Esophagus (tissue), 2 donors: Measurements from ENCODE around the gene CLDN9. TPM values are rescaled to one million over a fixed set of nuclear protein-coding genes. Genes with fewer than 3 reads are reported as not detected.

Source experiments
- H3K27ac ChIP-seq, 2 donors: one replicate each; pipeline ENCODE4 v1.5.1; 2013; ENCODE audit warnings: low read depth in 2 of 2, mild to moderate bottlenecking in 2 of 2, inconsistent platforms in 1 of 2, low read length in 1 of 2, moderate library complexity in 1 of 2
- H3K27me3 ChIP-seq, 2 donors: one replicate each; pipeline ENCODE4 v1.6.1; 2013; ENCODE audit warnings: low read length in 2 of 2, control low read depth in 1 of 2, mild to moderate bottlenecking in 1 of 2; ENCODE audit not compliant: insufficient read depth in 2 of 2, control insufficient read depth in 1 of 2
- H3K36me3 ChIP-seq, 2 donors: one replicate each; pipeline ENCODE4 v1.6.1; 2013; ENCODE audit warnings: low read length in 1 of 2; ENCODE audit not compliant: control insufficient read depth in 2 of 2, insufficient read depth in 2 of 2
- H3K4me1 ChIP-seq, 2 donors: one replicate each; pipeline ENCODE4 v1.6.1; 2013; ENCODE audit warnings: low read length in 1 of 2; ENCODE audit not compliant: control insufficient read depth in 2 of 2, insufficient read depth in 2 of 2
- H3K4me3 ChIP-seq, 2 donors: one replicate each; pipeline ENCODE4 v1.5.1; 2013; ENCODE audit warnings: low read length in 2 of 2, mild to moderate bottlenecking in 2 of 2, low read depth in 1 of 2, moderate library complexity in 1 of 2
- H3K9me3 ChIP-seq, 2 donors: one replicate each; pipeline ENCODE4 v1.6.1; 2013; ENCODE audit warnings: mild to moderate bottlenecking in 2 of 2, low read depth in 1 of 2, low read length in 1 of 2, moderate library complexity in 1 of 2; ENCODE audit not compliant: control insufficient read depth in 2 of 2, insufficient read depth in 1 of 2
- WGBS, 2 donors: extraction: QIAGEN DNeasy Blood & Tissue Kit; methylation state at CpG; one replicate each; pipeline ENCODE4 v1.1.7; 2013; 5-methylcytosine and 5-hydroxymethylcytosine counted together
- polyA plus RNA-seq, 2 donors: library from polyadenylated mRNA; stranded (reverse); fragments of 200-250 nt; gene quantifications; one replicate each; pipeline ENCODE4 v1.2.3, GENCODE V29; 2013
- donor health status: healthy with polysubstance abuse.
- donor health status: Bipolar disorder and iron deficiency.

The CLDN9 gene
- polyA plus RNA-seq, 2 donors = 0.02 TPM; not detected in 1

DNA sequence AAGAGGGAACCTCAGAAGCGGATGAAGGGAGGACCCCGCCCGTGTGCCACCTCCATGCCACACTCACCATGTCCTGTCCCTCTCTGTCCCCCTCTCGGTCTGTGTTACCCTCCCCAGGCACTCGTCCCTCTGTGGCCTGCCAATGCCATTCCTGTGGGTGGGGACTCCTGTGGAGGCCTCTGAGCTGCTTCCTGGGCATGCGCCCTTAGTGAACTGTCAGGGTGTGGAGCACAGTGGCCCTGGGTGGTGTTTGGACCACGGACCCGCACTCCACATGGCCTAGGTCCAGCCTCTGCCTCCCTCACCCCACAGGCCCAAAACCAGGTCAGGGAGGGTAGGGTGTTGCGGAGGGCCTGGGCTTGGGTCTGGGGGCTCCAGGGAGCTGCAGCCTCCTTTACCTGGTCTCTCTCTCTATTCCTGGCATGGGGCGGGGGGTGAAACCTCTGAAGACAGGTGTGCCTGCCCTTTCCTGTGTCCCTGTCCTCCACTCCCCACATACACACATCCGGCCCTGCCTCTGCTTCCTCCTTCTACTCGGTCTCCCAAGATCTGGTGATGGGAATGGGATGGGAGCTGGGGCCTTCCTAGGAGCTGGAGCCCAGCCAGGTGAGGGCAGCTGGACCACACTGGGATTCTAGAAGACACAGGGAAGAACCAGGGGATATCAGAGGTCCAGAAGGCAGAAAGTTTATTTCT is 21.0 kb upstream of the CLDN9 start:
- Histone ChIP-seq H3K9me3 (no peaks in the 10 kb centered on the region), H3K4me1 (peaks cover 0 to 7% of the 10 kb centered on the region in 2 donors), H3K27ac (no peak overlapping the region), H3K4me3 (no peak overlapping the region), H3K36me3 (no peaks in the 10 kb centered on the region), H3K27me3 (no peaks in the 10 kb centered on the region)
- 75 to 81% methylated on average over 11 to 12 of the region's 12 CpGs for WGBS, 2 donors

DNA sequence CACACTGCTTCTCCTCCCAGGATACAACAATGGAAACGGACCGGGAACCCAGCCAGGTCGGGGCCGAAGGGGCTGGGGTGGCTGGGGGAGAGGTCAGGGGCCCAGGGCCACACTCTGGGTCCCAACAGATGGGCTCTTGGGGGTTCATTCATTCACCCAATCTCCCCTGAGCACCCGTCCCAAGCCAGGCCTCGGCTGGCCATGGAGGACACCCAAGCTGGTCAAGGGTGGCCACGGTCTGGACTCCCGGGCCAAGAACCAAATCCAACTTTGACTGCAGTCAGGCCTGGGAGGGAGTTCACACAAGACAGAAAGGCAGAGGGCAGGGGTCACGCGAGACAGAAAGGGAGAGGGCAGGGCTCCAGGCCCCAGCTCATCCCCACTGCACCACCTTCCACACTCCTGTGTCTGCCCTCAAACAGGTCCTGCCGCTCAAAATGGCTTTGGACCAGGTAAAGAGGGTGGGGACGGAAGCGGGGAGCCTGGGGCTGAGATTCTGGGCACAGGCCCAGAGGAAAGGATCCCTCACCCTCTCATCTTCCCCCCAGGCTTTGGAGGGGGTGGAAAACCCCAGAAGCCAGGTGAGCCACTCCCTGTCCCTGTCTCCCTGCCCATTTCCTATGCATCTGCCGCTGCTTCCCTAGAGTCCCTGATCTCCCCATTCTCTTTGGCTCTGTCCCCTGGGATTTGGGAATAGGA is 20.2 kb upstream of the CLDN9 start:
- Histone ChIP-seq H3K4me1 (peaks cover 0 to 7% of the 10 kb centered on the region in 2 donors), H3K4me3 (no peak overlapping the region), H3K9me3 (no peaks in the 10 kb centered on the region), H3K27me3 (no peaks in the 10 kb centered on the region), H3K27ac (peak overlapping the region in 1 of 2 donors; percentile 50), H3K36me3 (no peaks in the 10 kb centered on the region)
- 63 to 76% methylated on average over 13 to 14 of the region's 14 CpGs for WGBS, 2 donors

DNA sequence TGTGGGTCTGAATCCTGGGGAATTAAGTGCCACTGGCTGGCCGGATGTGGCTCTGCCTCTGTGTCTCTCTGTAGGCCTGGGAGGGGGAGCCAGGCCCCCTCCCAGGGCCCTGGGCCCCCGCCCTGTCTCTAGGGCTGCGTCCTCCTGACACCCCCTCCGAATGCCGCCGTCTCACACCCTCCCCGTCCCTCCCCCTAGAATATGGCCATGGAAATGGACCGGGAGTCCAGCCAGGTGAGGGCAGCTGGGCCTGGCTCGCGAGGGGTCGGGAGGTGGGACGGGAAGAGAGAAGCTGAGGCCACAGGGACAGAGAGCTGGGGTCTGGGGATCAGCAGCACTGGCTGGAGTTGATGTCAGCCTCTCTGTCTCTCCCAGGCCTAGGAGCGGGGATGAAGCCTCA is 16.4 kb upstream of the CLDN9 start:
- WGBS, 2 donors = 75 to 79% methylated on average over 11 to 13 of the region's 13 CpGs
- Histone ChIP-seq H3K36me3 (no peaks in the 10 kb centered on the region), H3K27ac (no peak overlapping the region), H3K9me3 (no peaks in the 10 kb centered on the region), H3K4me3 (no peak overlapping the region), H3K27me3 (no peaks in the 10 kb centered on the region), H3K4me1 (peaks cover 0 to 4% of the 10 kb centered on the region in 2 donors)

DNA sequence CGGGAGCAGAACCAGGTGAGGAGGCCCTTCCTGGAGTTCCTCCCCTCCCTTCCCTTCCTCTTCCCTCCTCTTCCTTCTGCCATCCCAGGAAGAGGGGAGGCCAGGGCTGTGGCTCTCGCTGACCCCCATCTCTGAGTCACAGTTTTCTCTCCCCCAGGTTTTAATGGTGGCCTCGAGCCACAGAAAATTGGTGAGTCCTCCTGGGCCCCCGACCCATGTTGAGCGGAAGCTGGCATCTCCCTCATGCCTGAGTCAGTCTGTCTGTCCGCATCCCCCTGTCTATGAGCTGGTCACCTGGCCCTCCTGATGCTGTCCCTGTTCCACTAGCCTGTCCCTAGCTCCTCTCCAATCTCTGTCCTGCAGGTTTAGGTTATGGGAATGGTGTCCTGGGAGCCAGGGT is 12.8 kb upstream of the CLDN9 start:
- Histone ChIP-seq H3K4me1 (peaks cover 0 to under 1% of the 10 kb centered on the region in 2 donors), H3K27ac (no peak overlapping the region), H3K27me3 (no peaks in the 10 kb centered on the region), H3K9me3 (no peaks in the 10 kb centered on the region), H3K36me3 (no peaks in the 10 kb centered on the region), H3K4me3 (no peak overlapping the region)
- WGBS, 2 donors = 85% methylated on average over 6 of the region's 6 CpGs

DNA sequence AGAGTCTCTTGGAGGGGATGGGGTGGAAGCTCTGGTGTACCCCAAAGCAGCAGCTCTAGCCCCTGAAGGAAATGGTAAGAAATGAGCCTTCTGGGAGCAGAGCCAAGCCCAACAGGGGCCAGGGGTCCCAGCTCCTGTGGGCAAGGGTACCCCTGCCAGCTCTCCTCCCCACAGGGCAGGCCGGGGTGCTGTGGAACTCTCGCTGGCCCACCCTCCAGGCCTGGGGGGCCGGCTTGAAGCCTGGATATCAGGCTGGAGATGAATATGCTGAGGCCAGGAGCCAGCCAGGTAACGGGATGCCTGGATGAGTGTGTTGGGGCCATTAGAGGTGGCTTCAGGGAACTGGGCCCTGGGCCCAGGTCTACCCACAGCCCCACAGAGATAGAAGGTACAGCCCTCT is 12.2 kb upstream of the CLDN9 start:
- peaks cover 0 to 2% of the 10 kb centered on the region in 2 donors for H3K4me1 ChIP-seq
- H3K27ac ChIP-seq = no peak overlapping the region
- WGBS, 2 donors = 73 to 80% methylated on average over 4 of the region's 4 CpGs
- H3K27me3 ChIP-seq = no peaks in the 10 kb centered on the region
- no peaks in the 10 kb centered on the region for H3K36me3 ChIP-seq
- H3K9me3 ChIP-seq = no peaks in the 10 kb centered on the region
- no peak overlapping the region for H3K4me3 ChIP-seq

DNA sequence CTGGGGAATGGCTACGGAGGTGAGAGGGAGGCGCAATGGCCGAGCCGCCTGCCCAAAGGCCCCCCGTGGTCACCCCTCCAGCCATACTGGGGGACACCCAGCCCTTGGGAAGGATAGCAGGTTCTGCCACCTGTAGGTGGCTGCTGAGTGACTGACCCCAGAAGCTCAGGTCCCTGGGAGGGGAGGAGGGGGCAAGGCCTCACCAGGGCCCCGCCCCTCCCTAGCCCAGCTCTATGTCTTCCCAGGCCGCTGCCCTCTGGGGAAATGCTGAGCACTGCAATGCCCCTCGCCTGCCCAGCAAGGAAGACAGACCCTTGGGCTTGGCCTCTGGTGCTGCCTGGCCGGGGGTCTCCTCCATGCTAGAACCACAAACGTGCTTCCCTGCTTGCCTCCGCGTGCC is 11.4 kb upstream of the CLDN9 start:
- Histone ChIP-seq H3K4me3 (no peak overlapping the region), H3K36me3 (no peaks in the 10 kb centered on the region), H3K4me1 (peaks cover 0 to 2% of the 10 kb centered on the region in 2 donors), H3K9me3 (no peaks in the 10 kb centered on the region), H3K27me3 (no peaks in the 10 kb centered on the region), H3K27ac (no peak overlapping the region)
- 71 to 83% methylated on average over 12 of the region's 12 CpGs for WGBS, 2 donors

DNA sequence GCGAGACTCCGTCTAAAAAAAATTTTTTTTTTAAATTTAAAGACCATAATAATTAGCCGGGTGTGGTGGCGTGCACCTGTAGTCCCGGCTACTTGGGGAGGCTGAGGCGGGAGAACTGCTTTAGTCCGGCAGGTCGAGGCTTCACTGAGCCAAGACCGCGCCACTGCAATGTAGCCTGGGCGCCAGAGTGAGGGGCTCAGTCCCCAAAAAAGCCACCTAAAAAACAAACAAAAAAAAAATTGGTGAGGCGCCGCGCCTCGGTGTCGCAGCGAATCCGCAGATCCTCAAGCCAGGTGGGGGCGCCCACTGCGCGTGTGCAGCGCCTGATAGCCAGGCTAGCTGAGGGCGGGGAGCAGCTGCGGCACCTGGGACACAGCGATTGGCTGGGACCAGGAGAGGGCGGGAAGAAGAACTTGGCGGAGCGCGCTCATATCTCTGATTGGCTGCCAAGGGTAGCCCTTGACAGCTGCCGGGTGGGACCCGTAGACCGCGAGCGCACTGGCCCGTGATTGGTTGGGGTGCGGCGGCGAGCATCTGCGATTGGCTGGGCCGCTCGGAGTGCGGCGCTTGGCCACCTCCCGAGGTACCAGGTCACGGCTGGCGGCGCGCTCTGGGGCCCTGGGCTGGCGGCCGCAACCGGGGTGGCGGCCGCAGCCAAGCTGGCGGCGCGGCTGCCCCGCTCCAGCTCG is 9.0 kb upstream of the CLDN9 start:
- Histone ChIP-seq H3K36me3 (no peaks in the 10 kb centered on the region), H3K9me3 (no peaks in the 10 kb centered on the region), H3K4me1 (peaks cover 0 to 2% of the 10 kb centered on the region in 2 donors), H3K27me3 (no peaks in the 10 kb centered on the region), H3K27ac (no peak overlapping the region), H3K4me3 (peak overlapping the region in 1 of 2 donors; percentile 66)
- WGBS, 2 donors = 9 to 12% methylated on average over 38 to 58 of the region's 58 CpGs

DNA sequence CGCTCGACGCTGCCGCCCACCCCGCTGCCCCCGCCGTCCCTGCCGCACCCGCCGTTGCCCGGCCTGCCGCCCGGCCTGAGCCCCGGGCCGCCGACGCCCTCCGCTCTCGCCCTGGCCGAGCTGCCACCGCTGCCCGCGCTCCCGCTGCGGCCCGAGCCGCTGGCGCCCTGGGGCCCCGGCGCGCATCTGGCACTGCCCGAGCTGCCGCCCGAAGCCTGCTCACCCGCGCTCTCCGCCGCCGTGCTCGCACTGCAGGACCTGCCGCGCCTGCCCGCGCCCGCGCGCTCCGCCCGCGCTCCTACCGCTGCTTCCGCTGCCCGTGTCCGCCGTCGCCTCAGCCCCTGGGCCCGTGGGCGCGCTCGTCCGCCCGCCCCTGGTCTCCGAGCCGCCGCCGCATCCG is 8.4 kb upstream of the CLDN9 start:
- Histone ChIP-seq H3K27ac (peak overlapping the region in 1 of 2 donors; percentile 26), H3K4me3 (peak overlapping the region in 1 of 2 donors; percentile 66), H3K36me3 (no peaks in the 10 kb centered on the region), H3K4me1 (peaks cover 0 to 2% of the 10 kb centered on the region in 2 donors), H3K9me3 (no peaks in the 10 kb centered on the region), H3K27me3 (no peaks in the 10 kb centered on the region)
- WGBS, 2 donors = 1% methylated on average over 18 to 66 of the region's 67 CpGs

DNA sequence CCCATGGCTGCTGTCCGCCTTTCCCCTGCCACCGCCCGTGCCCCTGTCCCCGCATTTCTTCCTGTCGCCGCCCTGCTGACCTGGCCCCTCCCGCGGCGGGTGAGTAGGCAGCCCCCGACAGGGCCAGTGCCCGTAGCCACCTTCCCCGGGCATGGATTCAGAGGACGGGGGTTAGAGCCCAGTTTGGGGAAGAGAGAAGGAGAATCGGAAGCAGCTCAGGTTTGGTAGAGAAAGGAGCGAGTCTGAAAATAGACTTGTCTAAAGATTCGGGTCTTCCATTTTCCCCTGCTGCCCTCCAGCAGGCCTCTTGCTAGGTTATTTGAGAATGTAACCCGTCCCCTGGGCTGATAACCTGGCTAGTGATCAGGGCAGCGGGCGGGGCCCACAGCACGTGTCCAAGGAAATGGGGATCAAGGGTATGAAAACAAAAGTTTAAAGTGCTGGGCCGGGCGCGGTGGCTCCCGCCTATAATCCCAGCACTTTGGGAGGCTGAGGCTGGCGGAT is 7.9 kb upstream of the CLDN9 start:
- H3K4me3 ChIP-seq = peak overlapping the region; percentile 20 to 66

More for the DNA sequence above, 7.9 kb upstream of the CLDN9 start:
- H3K36me3 ChIP-seq = no peaks in the 10 kb centered on the region
- WGBS, 2 donors = 7 to 8% methylated on average over 25 of the region's 25 CpGs
- no peaks in the 10 kb centered on the region for H3K27me3 ChIP-seq
- H3K4me1 ChIP-seq = peaks cover 0 to 2% of the 10 kb centered on the region in 2 donors
- H3K27ac ChIP-seq = no peak overlapping the region
- H3K9me3 ChIP-seq = no peaks in the 10 kb centered on the region
